Measurements from ENCODE around the gene TRABD. TPM values are rescaled to one million over a fixed set of nuclear protein-coding genes. Genes with fewer than 3 reads are reported as not detected.
"Not testable (repeated sequence)": the region's sequence is repeated elsewhere in the genome, so short reads cannot be mapped to it uniquely, and the experiment has no call there.

Gene TRABD
- total RNA-seq, 1 donor from 2014 or later = 21.0 TPM

- DNase-seq = no peak
- Histone ChIP-seq H3K36me3 (no peaks in the 10 kb centered on the region), H3K4me3 (no peak overlapping the region), H3K27me3 (ENCODE audit: low read depth) (peaks cover 49% of the 10 kb centered on the region), H3K27ac (replicated peaks) (no peak overlapping the region), H3K9me3 (replicated peaks) (no peaks in the 10 kb centered on the region), H3K4me1 (peaks cover 13% of the 10 kb centered on the region)
- intact Hi-C loops (cut with micrococcal nuclease) = no loop called here
- no peak for TF ChIP-seq CTCF (IDR thresholded peaks at IDR 0.05; ENCODE audit: borderline replicate concordance)
Observed at GRCh38 chr22:50167689-50168489, 17.8 kb upstream of the TRABD start.

GRCh38 chr22:50168490-50169180 lies 17.1 kb upstream of the TRABD start:
- DNase-seq; H3K36me3 ChIP-seq; H3K9me3 ChIP-seq (replicated peaks); intact Hi-C loops (cut with micrococcal nuclease); H3K27ac ChIP-seq (replicated peaks); H3K4me3 ChIP-seq: not testable (repeated sequence)
- H3K4me1 ChIP-seq = peaks cover 13% of the 10 kb centered on the region
- peaks cover 50% of the 10 kb centered on the region for H3K27me3 ChIP-seq (ENCODE audit: low read depth)

- no peak overlapping the region for H3K27ac ChIP-seq (replicated peaks)
- peaks cover 13% of the 10 kb centered on the region for H3K4me1 ChIP-seq
- intact Hi-C loops (cut with micrococcal nuclease) = no loop called here
- no peaks in the 10 kb centered on the region for H3K36me3 ChIP-seq
- H3K4me3 ChIP-seq = peak overlapping the region; percentile 61
- peaks cover 53% of the 10 kb centered on the region for H3K27me3 ChIP-seq (ENCODE audit: low read depth)
- no peak for TF ChIP-seq CTCF (IDR thresholded peaks at IDR 0.05; ENCODE audit: borderline replicate concordance)
- no peaks in the 10 kb centered on the region for H3K9me3 ChIP-seq (replicated peaks)
- no peak for DNase-seq
Observed at GRCh38 chr22:50169181-50169759, 16.4 kb upstream of the TRABD start.

GRCh38 chr22:50169774-50170341 lies 15.9 kb upstream of the TRABD start:
- Histone ChIP-seq H3K27me3 (ENCODE audit: low read depth) (peaks cover 58% of the 10 kb centered on the region), H3K4me1 (peaks cover 13% of the 10 kb centered on the region), H3K9me3 (replicated peaks) (no peaks in the 10 kb centered on the region), H3K36me3 (no peaks in the 10 kb centered on the region), H3K4me3 (peak overlapping the region; percentile 61), H3K27ac (replicated peaks) (no peak overlapping the region)
- intact Hi-C loops (cut with micrococcal nuclease) = no loop called here
- TF ChIP-seq CTCF (IDR thresholded peaks at IDR 0.05; ENCODE audit: borderline replicate concordance) = no peak
- no peak for DNase-seq

GRCh38 chr22:50170453-50171318 lies 15.0 kb upstream of the TRABD start, which contains the start of gene PANX2:
Gene PANX2 (plus strand): TSS chr22:50170731. CDS start chr22:50170731, 0 bp downstream.
- peak within 1 kb of the TSS; percentile 61 for H3K4me3 ChIP-seq
- TF ChIP-seq CTCF (IDR thresholded peaks at IDR 0.05; ENCODE audit: borderline replicate concordance) = no peak
- intact Hi-C loops (cut with micrococcal nuclease) = no loop called here
- peaks cover 66% of the 10 kb centered on the region for H3K27me3 ChIP-seq (ENCODE audit: low read depth)
- H3K4me1 ChIP-seq = peaks cover 13% of the 10 kb centered on the region
- H3K9me3 ChIP-seq (replicated peaks) = no peaks in the 10 kb centered on the region
- no peaks in the 10 kb centered on the region for H3K36me3 ChIP-seq
- H3K27ac ChIP-seq (replicated peaks) = no peak within 1 kb of the TSS
- DNase-seq = no peak
